ENCODE measurements around the gene CGNL1. TPM values are rescaled to one million over a fixed set of nuclear protein-coding genes. Genes with fewer than 3 reads are reported as not detected.

Gene CGNL1
- total RNA-seq, 1 donor from 2014 or later, result 0.11 TPM

DNA sequence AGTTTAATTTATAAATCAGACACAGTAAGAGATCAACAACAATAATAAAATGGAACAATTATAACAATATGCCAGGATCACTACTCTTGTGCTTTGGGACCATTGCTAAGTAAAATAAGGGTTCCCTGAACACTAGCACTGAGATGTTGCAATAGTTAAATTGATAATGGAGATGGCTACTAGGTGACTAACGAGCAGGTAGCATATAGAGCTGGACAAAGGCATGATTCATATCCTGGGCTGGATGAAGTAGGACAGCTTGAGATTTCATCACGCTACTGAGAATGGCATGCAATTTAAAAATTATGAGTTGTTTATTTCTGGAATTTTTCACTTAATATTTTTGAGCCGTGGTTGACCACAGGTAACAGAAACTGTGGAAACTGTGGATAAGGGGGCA is 194.7 kb downstream of the CGNL1 start:
- DNase-seq (no peak), ATAC-seq (ENCODE audit: low read depth) (no peak)
- Mint-ChIP-seq H3K9me3 (no peaks in the 10 kb centered on the region), H3K4me1 (peaks cover 18% of the 10 kb centered on the region), H3K27ac (no peak overlapping the region), H3K4me3 (no peak overlapping the region), H3K36me3 (ENCODE audit: low read depth) (no peaks in the 10 kb centered on the region), H3K27me3 (no peaks in the 10 kb centered on the region)
- intact Hi-C loops (cut with micrococcal nuclease), result no loop called here
- ChIA-PET POLR2A (no interaction called here), CTCF (interaction anchor here (1.1 kb wide), 1 partner anchor 11 kb away, joined by 3 read pairs; no protein-coding TSS in a partner anchor)
- TF ChIP-seq, protein P1, sequence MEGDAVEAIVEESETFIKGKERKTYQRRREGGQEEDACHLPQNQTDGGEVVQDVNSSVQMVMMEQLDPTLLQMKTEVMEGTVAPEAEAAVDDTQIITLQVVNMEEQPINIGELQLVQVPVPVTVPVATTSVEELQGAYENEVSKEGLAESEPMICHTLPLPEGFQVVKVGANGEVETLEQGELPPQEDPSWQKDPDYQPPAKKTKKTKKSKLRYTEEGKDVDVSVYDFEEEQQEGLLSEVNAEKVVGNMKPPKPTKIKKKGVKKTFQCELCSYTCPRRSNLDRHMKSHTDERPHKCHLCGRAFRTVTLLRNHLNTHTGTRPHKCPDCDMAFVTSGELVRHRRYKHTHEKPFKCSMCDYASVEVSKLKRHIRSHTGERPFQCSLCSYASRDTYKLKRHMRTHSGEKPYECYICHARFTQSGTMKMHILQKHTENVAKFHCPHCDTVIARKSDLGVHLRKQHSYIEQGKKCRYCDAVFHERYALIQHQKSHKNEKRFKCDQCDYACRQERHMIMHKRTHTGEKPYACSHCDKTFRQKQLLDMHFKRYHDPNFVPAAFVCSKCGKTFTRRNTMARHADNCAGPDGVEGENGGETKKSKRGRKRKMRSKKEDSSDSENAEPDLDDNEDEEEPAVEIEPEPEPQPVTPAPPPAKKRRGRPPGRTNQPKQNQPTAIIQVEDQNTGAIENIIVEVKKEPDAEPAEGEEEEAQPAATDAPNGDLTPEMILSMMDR (IDR thresholded peaks at IDR 0.05), result no peak

DNA sequence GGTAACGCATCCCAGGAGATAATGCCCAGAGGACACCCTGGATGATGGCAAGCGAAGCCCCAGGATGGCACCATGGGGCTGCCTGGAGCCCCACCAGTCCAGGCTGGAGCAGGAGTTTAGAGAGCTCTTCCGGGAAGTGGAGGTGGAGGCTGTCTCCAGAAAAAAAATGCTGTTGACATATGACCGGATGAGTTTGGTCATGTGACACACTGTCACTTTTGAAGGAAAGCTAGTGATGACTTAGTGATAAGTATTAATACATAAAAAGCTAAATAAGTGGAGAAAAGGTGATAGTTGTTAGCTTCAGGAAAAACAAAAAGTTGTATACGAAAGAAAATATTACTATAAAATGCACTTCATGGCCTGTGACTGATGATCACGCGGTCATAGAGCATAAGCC is 195.4 kb downstream of the CGNL1 start:
- no peak for DNase-seq
- ChIA-PET CTCF (interaction anchor here (1.1 kb wide), 1 partner anchor 12 kb away, joined by 3 read pairs; no protein-coding TSS in a partner anchor), POLR2A (no interaction called here)
- Mint-ChIP-seq H3K27me3 (no peaks in the 10 kb centered on the region), H3K4me3 (no peak overlapping the region), H3K4me1 (peaks cover 15% of the 10 kb centered on the region), H3K36me3 (ENCODE audit: low read depth) (no peaks in the 10 kb centered on the region), H3K27ac (no peak overlapping the region), H3K9me3 (no peaks in the 10 kb centered on the region)
- intact Hi-C loops (cut with micrococcal nuclease), result no loop called here
- no peak for ATAC-seq (ENCODE audit: low read depth)
- TF ChIP-seq, protein P1 (IDR thresholded peaks at IDR 0.05), result no peak

DNA sequence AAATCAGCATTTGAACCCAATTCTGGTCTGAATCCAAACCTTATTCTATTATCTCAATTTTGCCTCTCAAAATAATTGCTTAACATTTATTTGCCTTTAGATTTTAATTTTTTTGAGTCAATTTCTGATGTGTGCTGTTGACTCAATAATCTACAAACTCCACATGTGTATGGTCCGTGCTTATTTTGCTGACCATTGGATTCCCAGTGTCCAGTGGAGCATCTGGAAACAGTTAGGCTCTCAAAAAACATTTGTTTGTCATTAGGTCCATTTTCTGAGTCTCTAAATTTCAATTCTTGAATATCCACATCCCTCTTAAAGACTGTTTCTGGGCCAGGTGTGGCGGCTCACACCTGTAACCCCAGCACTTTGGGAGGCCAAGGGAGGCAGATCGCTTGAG is 196.2 kb downstream of the CGNL1 start:
- H3K36me3 Mint-ChIP-seq (ENCODE audit: low read depth), result no peaks in the 10 kb centered on the region
- H3K27ac Mint-ChIP-seq, result no peak overlapping the region
- ChIA-PET CTCF (interaction anchor here (0.7 kb wide), 1 partner anchor 11 kb away, joined by 5 read pairs; no protein-coding TSS in a partner anchor), POLR2A (no interaction called here)
- no peaks in the 10 kb centered on the region for H3K27me3 Mint-ChIP-seq
- no peak for DNase-seq
- TF ChIP-seq, protein P1 (IDR thresholded peaks at IDR 0.05), result no peak
- H3K9me3 Mint-ChIP-seq, result no peaks in the 10 kb centered on the region
- intact Hi-C loops (cut with micrococcal nuclease), result no loop called here
- ATAC-seq (ENCODE audit: low read depth), result no peak
- H3K4me3 Mint-ChIP-seq, result no peak overlapping the region
- peaks cover 15% of the 10 kb centered on the region for H3K4me1 Mint-ChIP-seq

DNA sequence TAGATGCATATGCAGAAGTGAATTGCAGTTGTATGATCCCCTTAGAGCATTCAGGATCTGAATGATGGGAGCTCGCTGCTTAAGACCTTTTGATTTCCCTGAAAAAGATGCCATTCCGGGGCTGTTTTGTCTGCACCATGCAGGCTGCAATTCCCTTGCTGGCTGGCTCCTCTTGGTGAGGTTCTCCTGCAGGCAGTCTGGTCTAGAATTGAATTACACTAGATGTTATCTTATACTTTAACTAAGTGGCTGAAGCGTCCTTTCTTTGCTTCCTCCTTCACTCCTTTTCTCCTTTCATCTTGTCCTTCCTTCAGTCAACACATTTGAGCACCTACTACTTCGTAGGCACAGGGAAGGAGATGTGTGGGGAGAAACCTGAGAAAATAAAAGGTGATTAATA is 196.8 kb downstream of the CGNL1 start:
- Mint-ChIP-seq H3K36me3 (ENCODE audit: low read depth) (no peaks in the 10 kb centered on the region), H3K9me3 (no peaks in the 10 kb centered on the region), H3K27me3 (peaks cover 3% of the 10 kb centered on the region), H3K27ac (no peak overlapping the region), H3K4me1 (peaks cover 13% of the 10 kb centered on the region), H3K4me3 (no peak overlapping the region)
- ChIA-PET POLR2A (no interaction called here), CTCF (no interaction called here)
- no peak for ATAC-seq (ENCODE audit: low read depth)
- TF ChIP-seq, protein P1 (IDR thresholded peaks at IDR 0.05), result no peak
- intact Hi-C loops (cut with micrococcal nuclease), result no loop called here
- DNase-seq, result no peak

DNA sequence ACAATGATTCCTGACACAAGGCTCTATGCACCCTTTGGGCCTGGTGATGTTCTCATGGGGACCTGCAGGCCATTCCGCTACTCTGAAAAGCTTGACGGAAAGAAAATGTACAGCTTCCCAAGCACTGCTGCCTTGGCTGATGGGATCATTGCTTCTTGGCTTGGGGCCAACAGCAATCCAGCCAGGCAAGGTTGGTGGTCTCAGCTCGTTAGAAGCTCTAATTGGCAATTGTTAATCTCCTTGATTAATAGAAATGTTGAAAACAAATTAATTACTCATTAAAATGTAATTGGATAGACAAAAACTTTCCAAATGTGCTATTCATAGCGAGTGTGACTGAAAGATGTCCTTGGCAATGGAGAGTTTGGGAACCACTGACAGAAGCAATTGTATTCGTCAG is 199.1 kb downstream of the CGNL1 start:
- no peak for ATAC-seq (ENCODE audit: low read depth)
- H3K27me3 Mint-ChIP-seq, result peaks cover 18% of the 10 kb centered on the region
- no peak overlapping the region for H3K27ac Mint-ChIP-seq
- H3K4me3 Mint-ChIP-seq, result no peak overlapping the region
- ChIA-PET POLR2A (no interaction called here), CTCF (no interaction called here)
- intact Hi-C loops (cut with micrococcal nuclease), result no loop called here
- DNase-seq, result no peak
- no peaks in the 10 kb centered on the region for H3K9me3 Mint-ChIP-seq
- no peaks in the 10 kb centered on the region for H3K4me1 Mint-ChIP-seq
- H3K36me3 Mint-ChIP-seq (ENCODE audit: low read depth), result no peaks in the 10 kb centered on the region
- TF ChIP-seq, protein P1 (IDR thresholded peaks at IDR 0.05), result no peak

Measured in activated B cell treated with CpG ODN at 0.5 μM for 24 hours (primary cell).